ENCODE measurements around the gene ZNF790. TPM values are rescaled to one million over a fixed set of nuclear protein-coding genes. Genes with fewer than 3 reads are reported as not detected.
A peak's percentile ranks its signal among the peaks of the same experiment; 100 is the strongest.

The ZNF790 gene
- total and polyA plus RNA-seq, 2 of the 13 experiments (the other 11 are each of a cell fraction or from before 2014, with no cell fraction given) = 1.3 to 5.3 TPM

- Histone ChIP-seq H3K4me1 (ENCODE audit: insufficient read depth, low read length) (peaks cover 12% of the 10 kb centered on the region), H3K36me3 (replicated peaks in 1 of 2; ENCODE audit: control insufficient read depth in 1 of 2, insufficient read depth in 2 of 2, low read length in 2 of 2) (no peaks in the 10 kb centered on the region; a peak in 1 of 5 replicates), H3K4me2 (ENCODE audit: low read depth, low read length) (peak overlapping the region; percentile 89), H3K9me3 (ENCODE audit: low read length) (peaks cover 11% of the 10 kb centered on the region; the same call in 1 of the 2 replicates), H2AFZ (ENCODE audit: low read length) (peak overlapping the region; percentile 95), H3K4me3 (replicated peaks in 1 of 3; ENCODE audit: insufficient read depth in 1 of 3, low read depth in 2 of 3, low read length in 3 of 3) (peak overlapping the region; percentile 88 to 98 (median 96)), H3K9ac (ENCODE audit: insufficient read depth, low read depth, low read length) (peak overlapping the region; percentile 89), H4K20me1 (ENCODE audit: insufficient read depth, low read length) (no peaks in the 10 kb centered on the region), H3K27ac (ENCODE audit: extremely low read length, insufficient read depth, low read length) (peak overlapping the region; percentile 67), H3K79me2 (ENCODE audit: insufficient read depth, low read length) (peaks cover 6% of the 10 kb centered on the region), H3K27me3 (ENCODE audit: control insufficient read depth in 1 of 2, insufficient read depth in 2 of 2, low read length in 2 of 2) (peaks cover 0 to 4% of the 10 kb centered on the region in 2 experiments; a peak in 1 of 5 replicates)
- intact Hi-C loops (cut with micrococcal nuclease; ENCODE audit: unreplicated experiment) = loop anchor here (1.0 to 5.0 kb wide), 2 partner anchors 12 to 78 kb away; partner anchors contain the start of genes ZNF790 and ZNF850
- FAIRE-seq (peak; percentile 36), ATAC-seq (peak; percentile 98), DNase-seq (ENCODE audit: low spot score) (peak; percentile 85)
- WGBS (ENCODE audit: low lambda C conversion rate) = 1% methylated on average over 15 of the region's 36 CpGs
- CTCF ChIA-PET (ENCODE audit: low intra/inter-chr PET ratio, low total read pairs) = no interaction called here
- no TSS peak for BruUV-seq (replicated peaks)
- in situ Hi-C loops (cut with HindIII; ENCODE audit: extremely low pct_ligation_motif_present, low pct_unique_long_range_greater_than_20kb) = no loop called here
- POLR2A ChIA-PET = interaction anchor here (0.6 to 4.8 kb wide), 23 partner anchors 8 to 744 kb away, joined by 3 to 169 read pairs (median 6); partner anchors contain the start of genes ZFP14, ZNF260, ZNF382 and ZNF383
- TF ChIP-seq, protein P1, sequence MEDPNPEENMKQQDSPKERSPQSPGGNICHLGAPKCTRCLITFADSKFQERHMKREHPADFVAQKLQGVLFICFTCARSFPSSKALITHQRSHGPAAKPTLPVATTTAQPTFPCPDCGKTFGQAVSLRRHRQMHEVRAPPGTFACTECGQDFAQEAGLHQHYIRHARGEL (CRISPR knock-in tag; IDR thresholded peaks at IDR 0.05) = no peak
- TF ChIP-seq BHLHE40 (IDR thresholded peaks at IDR 0.05; ENCODE audit: low read length) (peak; percentile 12; the same call in 1 of the 2 replicates), WIZ (CRISPR knock-in tag; IDR thresholded peaks at IDR 0.05) (no peak), CREM (IDR thresholded peaks at IDR 0.05) (peak; percentile 80), CREM (CRISPR knock-in tag; IDR thresholded peaks at IDR 0.05) (no peak), ZNF460 (CRISPR knock-in tag; IDR thresholded peaks at IDR 0.05; ENCODE audit: borderline replicate concordance) (no peak), ETV6 (CRISPR knock-in tag; conservative IDR thresholded peaks at IDR 0.05) (no peak), MXI1 (IDR thresholded peaks at IDR 0.05; ENCODE audit: borderline replicate concordance, low read depth, low read length) (no peak; the same call in 2 of the 3 replicates), MXD4 (CRISPR knock-in tag; IDR thresholded peaks at IDR 0.05) (no peak; the same call in 1 of the 2 replicates), ARID5B (CRISPR knock-in tag; IDR thresholded peaks at IDR 0.05) (0 out of 2 replicates have a peak, but pooled peaks have one; percentile 11), POLR2AphosphoS5 (IDR thresholded peaks at IDR 0.05; ENCODE audit: low read depth, low read length) (no peak), ZNF777 (CRISPR knock-in tag; IDR thresholded peaks at IDR 0.05) (no peak), IKZF4 (CRISPR knock-in tag; IDR thresholded peaks at IDR 0.05; ENCODE audit: borderline replicate concordance, low read depth, not compliant biosample characterization) (no peak), ZSCAN25 (CRISPR knock-in tag; IDR thresholded peaks at IDR 0.05) (peak; percentile 54; the same call in 1 of the 2 replicates), GMEB2 (CRISPR knock-in tag; IDR thresholded peaks at IDR 0.05; ENCODE audit: low read depth) (no peak)
- TF ChIP-seq, protein P2, sequence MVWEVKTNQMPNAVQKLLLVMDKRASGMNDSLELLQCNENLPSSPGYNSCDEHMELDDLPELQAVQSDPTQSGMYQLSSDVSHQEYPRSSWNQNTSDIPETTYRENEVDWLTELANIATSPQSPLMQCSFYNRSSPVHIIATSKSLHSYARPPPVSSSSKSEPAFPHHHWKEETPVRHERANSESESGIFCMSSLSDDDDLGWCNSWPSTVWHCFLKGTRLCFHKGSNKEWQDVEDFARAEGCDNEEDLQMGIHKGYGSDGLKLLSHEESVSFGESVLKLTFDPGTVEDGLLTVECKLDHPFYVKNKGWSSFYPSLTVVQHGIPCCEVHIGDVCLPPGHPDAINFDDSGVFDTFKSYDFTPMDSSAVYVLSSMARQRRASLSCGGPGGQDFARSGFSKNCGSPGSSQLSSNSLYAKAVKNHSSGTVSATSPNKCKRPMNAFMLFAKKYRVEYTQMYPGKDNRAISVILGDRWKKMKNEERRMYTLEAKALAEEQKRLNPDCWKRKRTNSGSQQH (CRISPR knock-in tag; IDR thresholded peaks at IDR 0.05; ENCODE audit: low read depth) = 0 out of 2 replicates have a peak, but pooled peaks have one; percentile 20
Observed at GRCh38 chr19:36849701-36850558, 11.7 kb upstream of the ZNF790 start.
